HepG2 (cell line): ENCODE measurements around the gene ASB8. TPM values are rescaled to one million over a fixed set of nuclear protein-coding genes. Genes with fewer than 3 reads are reported as not detected.
A peak's percentile ranks its signal among the peaks of the same experiment; 100 is the strongest.

Experiments used
- AGO1 ChIP-seq: fragments of 200-400 bp; formaldehyde crosslinking; IDR thresholded peaks from 2 replicates; pipeline ENCODE4 v1.6.1; 2017; ENCODE audit warnings: mild to moderate bottlenecking, low read depth, low read length, moderate library complexity; ENCODE audit not compliant: poor library complexity, severe bottlenecking
- ARNT2 ChIP-seq: sonication (generic); formaldehyde crosslinking; IDR thresholded peaks from 2 replicates; pipeline ENCODE4 v1.8.0; 2022; ENCODE audit warnings: mild to moderate bottlenecking, low read depth, missing genetic modification reagents, moderate library complexity
- CENPX ChIP-seq: sonication (generic); formaldehyde crosslinking; IDR thresholded peaks from 2 replicates; pipeline ENCODE4 v1.9.0; 2021; ENCODE audit warnings: mild to moderate bottlenecking, missing genetic modification reagents, moderate library complexity
- DNMT1 ChIP-seq: sonication (generic); formaldehyde crosslinking; IDR thresholded peaks from 2 replicates; pipeline ENCODE4 v1.5.1; 2020; ENCODE audit warnings: mild to moderate bottlenecking, missing genetic modification reagents
- GATA4 ChIP-seq: sonication (generic); IDR thresholded peaks from 2 replicates; pipeline ENCODE4 v1.6.1; 2016; ENCODE audit warnings: antibody characterized with exemption, low read depth, borderline replicate concordance
- REL ChIP-seq: sonication (generic); formaldehyde crosslinking; conservative IDR thresholded peaks from 2 replicates; pipeline ENCODE4 v1.8.0; 2022; ENCODE audit warnings: mild to moderate bottlenecking, missing genetic modification reagents, moderate library complexity
- RFXANK ChIP-seq: IDR thresholded peaks from 2 replicates; pipeline ENCODE4 v1.6.1; 2016
- THYN1 ChIP-seq: sonication (generic); formaldehyde crosslinking; IDR thresholded peaks from 2 replicates; pipeline ENCODE4 v1.8.1; 2023; ENCODE audit warnings: low read depth, mild to moderate bottlenecking, moderate library complexity, missing genetic modification reagents, borderline replicate concordance
- ZBTB8A ChIP-seq: sonication (generic); formaldehyde crosslinking; IDR thresholded peaks from 2 replicates; pipeline ENCODE4 v1.4.0; 2020; ENCODE audit warnings: mild to moderate bottlenecking, low read depth, missing genetic modification reagents, borderline replicate concordance
- ZEB1 ChIP-seq: IDR thresholded peaks from 2 replicates; pipeline ENCODE4 v1.6.1; 2012; ENCODE audit warnings: mild to moderate bottlenecking, low read depth, inconsistent platforms; ENCODE audit not compliant: insufficient replicate concordance
- ZFP36L2 ChIP-seq: sonication (generic); formaldehyde crosslinking; IDR thresholded peaks from 2 replicates; pipeline ENCODE4 v1.4.0; 2020; ENCODE audit warnings: missing genetic modification reagents
- ZFP90 ChIP-seq: sonication (generic); formaldehyde crosslinking; IDR thresholded peaks from 2 replicates; pipeline ENCODE4 v1.8.0; 2022; ENCODE audit warnings: missing genetic modification reagents, mild to moderate bottlenecking, inconsistent platforms, borderline replicate concordance
- ZKSCAN1 ChIP-seq: fragments of 150-350 bp; IDR thresholded peaks from 2 replicates; pipeline ENCODE4 v1.6.1; 2014; ENCODE audit warnings: low read length
- ZNF331 ChIP-seq: sonication (generic); formaldehyde crosslinking; IDR thresholded peaks from 2 replicates; pipeline ENCODE4 v1.4.0; 2020; ENCODE audit warnings: missing genetic modification reagents
- ZNF354B ChIP-seq: sonication (generic); formaldehyde crosslinking; IDR thresholded peaks from 2 replicates; pipeline ENCODE4 v1.8.0; 2022; ENCODE audit warnings: mild to moderate bottlenecking, missing genetic modification reagents
- ZNF563 ChIP-seq: sonication (generic); formaldehyde crosslinking; IDR thresholded peaks from 2 replicates; pipeline ENCODE4 v1.8.0; 2022; ENCODE audit warnings: mild to moderate bottlenecking, moderate library complexity, missing genetic modification reagents
- ZNF589 ChIP-seq: sonication (generic); formaldehyde crosslinking; conservative IDR thresholded peaks from 2 replicates; pipeline ENCODE4 v1.8.0; 2022; ENCODE audit warnings: mild to moderate bottlenecking, moderate library complexity, missing genetic modification reagents
- ZNF598 ChIP-seq: sonication (generic); formaldehyde crosslinking; IDR thresholded peaks from 2 replicates; pipeline ENCODE4 v1.5.1; 2020; ENCODE audit warnings: mild to moderate bottlenecking, missing genetic modification reagents, borderline replicate concordance
- ZNF83 ChIP-seq: sonication (generic); formaldehyde crosslinking; IDR thresholded peaks from 2 replicates; pipeline ENCODE4 v1.4.0; 2020; ENCODE audit warnings: missing genetic modification reagents, mild to moderate bottlenecking, borderline replicate concordance
- ZSCAN21 ChIP-seq: sonication (generic); formaldehyde crosslinking; IDR thresholded peaks from 2 replicates; pipeline ENCODE4 v1.8.0; 2022; ENCODE audit warnings: mild to moderate bottlenecking, missing genetic modification reagents, moderate library complexity, borderline replicate concordance
- polyA plus RNA-seq, 8 experiments: library from polyadenylated mRNA; depleted of rRNA in 3 of 8; stranded (reverse) in 7 of 8; unstranded in 1 of 8; fragments of >200 nt; fragmentation: Illumina TruSeq in 4 of 8; extraction: Trizol in 4 of 8; gene quantifications; 2 replicates each; pipeline versions ENCODE4 v1.2.1 to v1.2.3, GENCODE V29; 2011 to 2016; ENCODE audit warnings: low read depth in 4 of 8, missing spikeins in 1 of 8, mixed read lengths in 1 of 8; ENCODE audit not compliant: insufficient read depth in 1 of 8
- total RNA-seq, 5 experiments: library from RNA; depleted of rRNA; stranded (reverse); fragments of >200 nt; fragmentation: Illumina TruSeq; extraction: Trizol; gene quantifications; 2 replicates each; pipeline ENCODE4 v1.2.3, GENCODE V29; 2016; ENCODE audit warnings: low read depth in 1 of 5
- TF ChIP-seq, protein P1 (sequence below): sonication (generic); formaldehyde crosslinking; IDR thresholded peaks from 2 replicates; pipeline ENCODE4 v1.8.1; 2023; ENCODE audit warnings: missing genetic modification reagents, mild to moderate bottlenecking, borderline replicate concordance
- TF ChIP-seq, protein P2 (sequence below): sonication (generic); formaldehyde crosslinking; IDR thresholded peaks from 2 replicates; pipeline ENCODE4 v1.5.0; 2020; ENCODE audit warnings: mild to moderate bottlenecking, missing genetic modification reagents
- TF ChIP-seq, protein P3 (sequence below): sonication (generic); formaldehyde crosslinking; conservative IDR thresholded peaks from 2 replicates; pipeline ENCODE4 v1.5.0; 2020; ENCODE audit warnings: missing genetic modification reagents
- TF ChIP-seq, protein P4 (sequence below): sonication (generic); formaldehyde crosslinking; IDR thresholded peaks from 2 replicates; pipeline ENCODE4 v1.8.1; 2022; ENCODE audit warnings: low read depth, mild to moderate bottlenecking, missing genetic modification reagents

Gene ASB8
- total and polyA plus RNA-seq, 2 of the 13 experiments (the other 11 are each of a cell fraction or from before 2014, with no cell fraction given): 14.0 to 15.5 TPM

DNA sequence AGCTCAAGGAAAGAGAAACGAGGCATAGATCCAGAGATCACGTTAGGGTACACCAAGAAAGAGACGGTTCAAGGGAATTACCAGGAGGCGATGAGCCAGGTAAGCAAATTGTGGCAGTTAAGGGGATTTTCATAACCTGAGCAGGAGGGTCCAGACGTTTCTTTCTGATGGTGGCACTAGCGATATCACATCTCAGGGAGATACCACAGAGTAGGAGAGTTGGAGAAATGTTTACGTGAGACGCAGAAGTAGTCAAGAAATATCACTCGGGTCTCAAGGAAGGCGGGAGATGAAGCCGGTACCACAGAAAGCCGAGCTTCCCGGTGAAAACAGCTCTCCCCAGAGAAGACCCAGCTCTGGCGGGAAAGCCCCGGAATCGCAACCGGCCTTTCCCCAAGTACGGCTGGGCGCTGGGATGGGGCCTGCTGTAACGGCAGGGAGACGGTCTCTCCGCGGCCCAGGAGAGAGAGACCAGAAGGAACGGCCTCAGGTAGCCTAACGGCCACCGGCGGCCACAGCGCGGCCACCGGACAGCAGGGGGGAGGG is 51.9 kb downstream of the ASB8 start (continued):
- TF ChIP-seq, protein P1, sequence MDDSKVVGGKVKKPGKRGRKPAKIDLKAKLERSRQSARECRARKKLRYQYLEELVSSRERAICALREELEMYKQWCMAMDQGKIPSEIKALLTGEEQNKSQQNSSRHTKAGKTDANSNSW (CRISPR knock-in tag): no peak
- TF ChIP-seq, protein P2, sequence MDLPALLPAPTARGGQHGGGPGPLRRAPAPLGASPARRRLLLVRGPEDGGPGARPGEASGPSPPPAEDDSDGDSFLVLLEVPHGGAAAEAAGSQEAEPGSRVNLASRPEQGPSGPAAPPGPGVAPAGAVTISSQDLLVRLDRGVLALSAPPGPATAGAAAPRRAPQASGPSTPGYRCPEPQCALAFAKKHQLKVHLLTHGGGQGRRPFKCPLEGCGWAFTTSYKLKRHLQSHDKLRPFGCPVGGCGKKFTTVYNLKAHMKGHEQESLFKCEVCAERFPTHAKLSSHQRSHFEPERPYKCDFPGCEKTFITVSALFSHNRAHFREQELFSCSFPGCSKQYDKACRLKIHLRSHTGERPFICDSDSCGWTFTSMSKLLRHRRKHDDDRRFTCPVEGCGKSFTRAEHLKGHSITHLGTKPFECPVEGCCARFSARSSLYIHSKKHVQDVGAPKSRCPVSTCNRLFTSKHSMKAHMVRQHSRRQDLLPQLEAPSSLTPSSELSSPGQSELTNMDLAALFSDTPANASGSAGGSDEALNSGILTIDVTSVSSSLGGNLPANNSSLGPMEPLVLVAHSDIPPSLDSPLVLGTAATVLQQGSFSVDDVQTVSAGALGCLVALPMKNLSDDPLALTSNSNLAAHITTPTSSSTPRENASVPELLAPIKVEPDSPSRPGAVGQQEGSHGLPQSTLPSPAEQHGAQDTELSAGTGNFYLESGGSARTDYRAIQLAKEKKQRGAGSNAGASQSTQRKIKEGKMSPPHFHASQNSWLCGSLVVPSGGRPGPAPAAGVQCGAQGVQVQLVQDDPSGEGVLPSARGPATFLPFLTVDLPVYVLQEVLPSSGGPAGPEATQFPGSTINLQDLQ (CRISPR knock-in tag): 0 out of 2 replicates have a peak, but pooled peaks have one; percentile 66
- no peak for TF ChIP-seq ZFP90
- no peak; the same call in 1 of the 2 replicates for TF ChIP-seq ARNT2 (CRISPR knock-in tag)
- no peak for TF ChIP-seq ZKSCAN1
- no peak for TF ChIP-seq ZNF589
- TF ChIP-seq REL (CRISPR knock-in tag): no peak
- TF ChIP-seq, protein P3, sequence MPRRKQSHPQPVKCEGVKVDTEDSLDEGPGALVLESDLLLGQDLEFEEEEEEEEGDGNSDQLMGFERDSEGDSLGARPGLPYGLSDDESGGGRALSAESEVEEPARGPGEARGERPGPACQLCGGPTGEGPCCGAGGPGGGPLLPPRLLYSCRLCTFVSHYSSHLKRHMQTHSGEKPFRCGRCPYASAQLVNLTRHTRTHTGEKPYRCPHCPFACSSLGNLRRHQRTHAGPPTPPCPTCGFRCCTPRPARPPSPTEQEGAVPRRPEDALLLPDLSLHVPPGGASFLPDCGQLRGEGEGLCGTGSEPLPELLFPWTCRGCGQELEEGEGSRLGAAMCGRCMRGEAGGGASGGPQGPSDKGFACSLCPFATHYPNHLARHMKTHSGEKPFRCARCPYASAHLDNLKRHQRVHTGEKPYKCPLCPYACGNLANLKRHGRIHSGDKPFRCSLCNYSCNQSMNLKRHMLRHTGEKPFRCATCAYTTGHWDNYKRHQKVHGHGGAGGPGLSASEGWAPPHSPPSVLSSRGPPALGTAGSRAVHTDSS (CRISPR knock-in tag): 0 out of 2 replicates have a peak, but pooled peaks have one; percentile 3
- TF ChIP-seq RFXANK (CRISPR knock-in tag): no peak
- TF ChIP-seq, protein P4, sequence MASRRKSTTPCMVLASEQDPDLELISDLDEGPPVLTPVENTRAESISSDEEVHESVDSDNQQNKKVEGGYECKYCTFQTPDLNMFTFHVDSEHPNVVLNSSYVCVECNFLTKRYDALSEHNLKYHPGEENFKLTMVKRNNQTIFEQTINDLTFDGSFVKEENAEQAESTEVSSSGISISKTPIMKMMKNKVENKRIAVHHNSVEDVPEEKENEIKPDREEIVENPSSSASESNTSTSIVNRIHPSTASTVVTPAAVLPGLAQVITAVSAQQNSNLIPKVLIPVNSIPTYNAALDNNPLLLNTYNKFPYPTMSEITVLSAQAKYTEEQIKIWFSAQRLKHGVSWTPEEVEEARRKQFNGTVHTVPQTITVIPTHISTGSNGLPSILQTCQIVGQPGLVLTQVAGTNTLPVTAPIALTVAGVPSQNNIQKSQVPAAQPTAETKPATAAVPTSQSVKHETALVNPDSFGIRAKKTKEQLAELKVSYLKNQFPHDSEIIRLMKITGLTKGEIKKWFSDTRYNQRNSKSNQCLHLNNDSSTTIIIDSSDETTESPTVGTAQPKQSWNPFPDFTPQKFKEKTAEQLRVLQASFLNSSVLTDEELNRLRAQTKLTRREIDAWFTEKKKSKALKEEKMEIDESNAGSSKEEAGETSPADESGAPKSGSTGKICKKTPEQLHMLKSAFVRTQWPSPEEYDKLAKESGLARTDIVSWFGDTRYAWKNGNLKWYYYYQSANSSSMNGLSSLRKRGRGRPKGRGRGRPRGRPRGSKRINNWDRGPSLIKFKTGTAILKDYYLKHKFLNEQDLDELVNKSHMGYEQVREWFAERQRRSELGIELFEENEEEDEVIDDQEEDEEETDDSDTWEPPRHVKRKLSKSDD (CRISPR knock-in tag): no peak
- no peak for TF ChIP-seq CENPX (CRISPR knock-in tag)
- no peak for TF ChIP-seq ZEB1
- TF ChIP-seq ZSCAN21 (CRISPR knock-in tag): no peak
- no peak for TF ChIP-seq ZNF598 (CRISPR knock-in tag)
- TF ChIP-seq GATA4: no peak
- TF ChIP-seq AGO1: no peak
- TF ChIP-seq DNMT1: 0 out of 2 replicates have a peak, but pooled peaks have one; percentile 19
- no peak for TF ChIP-seq ZFP36L2 (CRISPR knock-in tag)
- no peak for TF ChIP-seq ZNF83
- TF ChIP-seq ZNF563 (CRISPR knock-in tag): 0 out of 2 replicates have a peak, but pooled peaks have one; percentile 22
- 0 out of 2 replicates have a peak, but pooled peaks have one; percentile 7 for TF ChIP-seq ZNF354B (CRISPR knock-in tag)
- TF ChIP-seq ZBTB8A: no peak
- no peak for TF ChIP-seq THYN1 (CRISPR knock-in tag)
- no peak for TF ChIP-seq ZNF331 (CRISPR knock-in tag)
